HG02798 (cell line): ENCODE results near the gene MAGEC3.

Experiments
- ATAC-seq: cut with Tn5 transposase; IDR thresholded peaks from one replicate; pipeline ENCODE4 v1.9.1; 2021; ENCODE audit warnings: mild to moderate bottlenecking; ENCODE audit not compliant: unreplicated experiment, poor library complexity

MAGEC3 gene

GRCh38 chrX:141941234-141941633 is 103.1 kb downstream of the MAGEC3 start:
- ATAC-seq, result no peak

DNA sequence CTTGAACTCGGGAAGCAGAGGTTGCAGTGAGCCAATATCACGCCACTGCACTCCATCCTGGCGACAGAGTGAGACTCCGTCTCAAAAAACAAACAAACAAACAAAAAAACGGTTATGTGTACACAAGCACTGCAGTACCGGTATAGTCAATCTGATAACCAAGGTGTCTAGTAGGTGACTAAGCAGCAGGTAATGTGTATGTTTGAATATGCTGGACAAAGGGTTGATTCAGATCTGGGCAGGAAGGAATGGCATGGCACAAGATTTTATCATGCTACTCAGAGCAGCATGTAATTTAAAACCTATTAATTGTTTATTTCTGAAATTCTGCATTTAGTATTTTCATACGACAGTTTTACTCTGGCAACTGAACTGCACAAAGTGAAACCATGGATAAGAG is 107.3 kb downstream of the MAGEC3 start:
- no peak for ATAC-seq

DNA sequence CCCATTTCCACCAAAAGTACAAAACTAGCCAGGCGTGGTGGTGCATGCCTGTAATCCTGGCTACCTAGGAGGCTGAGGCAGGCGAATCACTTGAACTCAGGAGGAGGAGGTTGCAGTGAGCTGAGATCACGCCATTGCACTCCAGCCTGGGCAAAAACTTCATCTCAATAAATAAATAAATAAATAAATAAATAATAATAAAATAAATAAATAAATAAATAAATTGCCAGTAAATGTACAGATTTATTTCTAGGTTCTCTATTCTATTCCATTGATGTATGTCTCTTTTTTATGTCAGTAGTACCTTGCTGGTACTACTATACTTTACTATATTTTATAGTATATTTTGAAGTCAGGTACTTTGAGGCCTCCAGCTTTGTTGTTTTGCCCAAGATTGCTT is 109.2 kb downstream of the MAGEC3 start:
- ATAC-seq, result no peak
